Measurements from ENCODE around the gene C2orf76. TPM values are rescaled to one million over a fixed set of nuclear protein-coding genes. Genes with fewer than 3 reads are reported as not detected.

C2orf76 gene
- total and polyA plus RNA-seq, 2 of the 4 experiments (the other 2 are of a cell fraction), result 10.6 to 12.6 TPM

GRCh38 chr2:119385466-119385865, 18.8 kb upstream of the C2orf76 start:
- H2AK5ac ChIP-seq (ENCODE audit: low read depth, low read length), result no peak overlapping the region
- ChIA-PET CTCF (no interaction called here), POLR2A (ENCODE audit: unreplicated experiment) (no interaction called here)
- no peak overlapping the region for H3K9ac ChIP-seq (ENCODE audit: low read depth, low read length)
- H3K27ac ChIP-seq (ENCODE audit: insufficient read depth, low read length), result no peak overlapping the region
- H2AK9ac ChIP-seq (replicated peaks; ENCODE audit: low read depth, low read length, poor library complexity), result no peak overlapping the region
- H3K4me1 ChIP-seq (ENCODE audit: control insufficient read depth, insufficient read depth, low read length), result no peaks in the 10 kb centered on the region
- no peak overlapping the region for H3K18ac ChIP-seq (ENCODE audit: low read depth, low read length)
- no peak overlapping the region for H2BK20ac ChIP-seq (ENCODE audit: low read depth, low read length)
- no peak overlapping the region for H2AFZ ChIP-seq (replicated peaks; ENCODE audit: low read length, poor library complexity)
- H3K79me1 ChIP-seq (ENCODE audit: low read depth in 1 of 2, low read length in 2 of 2), result no peaks in the 10 kb centered on the region
- no CpG with 5 or more reads among the region's 3 CpGs for WGBS, 2 experiments (ENCODE audit: extremely low coverage in 2 of 2, insufficient read length in 1 of 2)
- no peak overlapping the region for H4K5ac ChIP-seq (ENCODE audit: low read depth, low read length)
- no peak for DNase-seq
- dilution Hi-C loops (cut with HindIII; ENCODE audit: low sequenced_read_pairs, unreplicated experiment), result no loop called here
- H3K56ac ChIP-seq (ENCODE audit: extremely low read depth, insufficient read depth, low read length), result no peak overlapping the region
- H3K23ac ChIP-seq (ENCODE audit: low read depth, low read length), result no peak overlapping the region
- H4K91ac ChIP-seq (ENCODE audit: insufficient read depth, low read depth, low read length), result no peak overlapping the region
- H2BK5ac ChIP-seq (ENCODE audit: low read depth, low read length, poor library complexity, severe bottlenecking), result no peak overlapping the region
- peaks cover 2% of the 10 kb centered on the region for H3K27me3 ChIP-seq (ENCODE audit: control insufficient read depth, insufficient read depth, low read length)
- in situ Hi-C loops (cut with MboI; ENCODE audit: low sequenced_read_pairs), result no loop called here
- BruUV-seq (replicated peaks), result no TSS peak
- no peak overlapping the region for H3K14ac ChIP-seq (replicated peaks; ENCODE audit: low read depth, low read length)
- no peak overlapping the region for H2BK120ac ChIP-seq (ENCODE audit: low read depth, low read length)
- intact Hi-C loops (cut with micrococcal nuclease), result no loop called here
- H3K9me3 ChIP-seq (ENCODE audit: control insufficient read depth, insufficient read depth, low read length), result no peaks in the 10 kb centered on the region
- H3K4me2 ChIP-seq (ENCODE audit: low read depth, low read length), result no peak overlapping the region
- no peak overlapping the region for H3K4me3 ChIP-seq (ENCODE audit: insufficient read depth, low read depth, low read length)
- H2BK15ac ChIP-seq (ENCODE audit: low read depth, low read length), result no peak overlapping the region
- no peak for ATAC-seq (ENCODE audit: low read depth)
- H4K20me1 ChIP-seq (ENCODE audit: insufficient read depth, low read length), result no peaks in the 10 kb centered on the region
- no peak overlapping the region for H4K8ac ChIP-seq (ENCODE audit: low read depth in 2 of 2, low read length in 2 of 2)
- TF ChIP-seq CTCF (conservative IDR thresholded peaks at IDR 0.05; ENCODE audit: low read depth, low read length) (no peak), FOS (IDR thresholded peaks at IDR 0.05; ENCODE audit: low read depth, low read length) (no peak), MAFK (IDR thresholded peaks at IDR 0.05; ENCODE audit: low read depth, low read length) (no peak), RFX5 (IDR thresholded peaks at IDR 0.05; ENCODE audit: low read depth, low read length) (no peak), MAZ (IDR thresholded peaks at IDR 0.05; ENCODE audit: borderline replicate concordance, low read depth, low read length) (no peak), BHLHE40 (IDR thresholded peaks at IDR 0.05; ENCODE audit: low read depth, low read length) (no peak), CHD1 (IDR thresholded peaks at IDR 0.05; ENCODE audit: low read depth, low read length) (no peak), CEBPB (IDR thresholded peaks at IDR 0.05; ENCODE audit: low read depth, low read length) (no peak), MXI1 (IDR thresholded peaks at IDR 0.05; ENCODE audit: borderline replicate concordance, low read depth, low read length) (no peak), ELK1 (IDR thresholded peaks at IDR 0.05; ENCODE audit: borderline replicate concordance, low read depth, low read length) (no peak), RAD21 (IDR thresholded peaks at IDR 0.05; ENCODE audit: low read length) (no peak), NFE2L2 (IDR thresholded peaks at IDR 0.05; ENCODE audit: low read depth, low read length) (no peak), SMC3 (IDR thresholded peaks at IDR 0.05; ENCODE audit: low read depth, low read length) (no peak), POLR2A (IDR thresholded peaks at IDR 0.05; ENCODE audit: low read depth, low read length) (no peak), USF2 (IDR thresholded peaks at IDR 0.05; ENCODE audit: low read depth, low read length) (no peak), RCOR1 (IDR thresholded peaks at IDR 0.05; ENCODE audit: insufficient replicate concordance, low read length) (no peak)
- H3K9me1 ChIP-seq (ENCODE audit: insufficient read depth, low read length), result no peaks in the 10 kb centered on the region
- no peak overlapping the region for H3K4ac ChIP-seq (ENCODE audit: low read depth, low read length)
- H3K36me3 ChIP-seq (ENCODE audit: control insufficient read depth, insufficient read depth, low read length), result no peaks in the 10 kb centered on the region
